GM19463 (cell line): Measurements from ENCODE around the gene ADAT3.

Experiments used
- ATAC-seq: cut with Tn5 transposase; IDR thresholded peaks from one replicate; pipeline ENCODE4 v1.9.1; 2021; ENCODE audit warnings: mild to moderate bottlenecking, moderate library complexity; ENCODE audit not compliant: unreplicated experiment

ADAT3 gene

GRCh38 chr19:1936916-1937610 is 31.9 kb downstream of the ADAT3 start:
- no peak for ATAC-seq

GRCh38 chr19:1938071-1938470 is 32.9 kb downstream of the ADAT3 start:
- ATAC-seq: no peak

- ATAC-seq: no peak
Observed at GRCh38 chr19:1941146-1942077, 36.2 kb downstream of the ADAT3 start, which contains the start of gene CSNK1G2. Gene CSNK1G2 (plus strand): TSS chr19:1941172. CDS start chr19:1969773, 28,601 bp downstream.

DNA sequence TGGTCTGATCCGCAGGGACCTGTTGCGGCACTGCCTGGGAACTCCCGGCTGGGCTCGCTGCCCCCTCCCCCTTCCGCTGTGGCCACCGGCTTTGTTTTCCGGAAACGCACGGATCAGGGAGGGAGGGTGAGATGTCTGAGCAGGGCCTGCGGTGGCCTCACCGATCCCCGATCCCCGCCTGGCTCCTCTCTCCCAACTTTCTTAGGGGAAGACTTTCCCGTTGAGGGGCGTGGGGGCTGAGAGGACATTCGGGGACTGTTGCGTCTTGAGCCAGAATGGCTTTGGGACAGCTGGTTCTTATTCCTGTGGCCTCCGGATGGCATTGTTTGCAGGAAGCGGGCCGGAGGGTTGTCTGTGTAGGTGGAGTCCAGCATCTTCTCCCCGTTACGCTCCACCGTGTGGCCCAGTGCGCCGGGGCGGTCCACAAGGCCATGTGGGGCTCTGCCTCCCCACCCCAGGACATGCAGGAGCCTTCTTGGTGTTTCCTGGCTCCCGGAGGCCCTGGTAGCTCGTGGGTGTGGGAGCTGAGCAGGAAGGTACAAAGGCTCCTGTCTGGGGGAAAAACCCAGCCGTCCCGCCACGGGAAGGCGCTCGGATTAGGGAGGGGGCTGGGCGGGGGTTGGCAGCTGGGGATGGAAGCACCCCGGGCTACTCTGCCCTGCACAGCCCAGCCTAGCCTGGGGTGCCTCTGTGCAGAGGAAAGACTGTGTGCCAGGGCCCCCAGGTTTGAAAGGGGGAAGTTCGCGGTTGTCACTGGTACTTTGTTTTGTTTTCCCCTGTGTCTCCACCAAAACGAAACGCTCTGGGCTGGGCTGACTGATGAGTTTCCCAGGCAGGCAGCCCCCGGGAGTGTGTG is 37.1 kb downstream of the ADAT3 start:
- no peak for ATAC-seq

DNA sequence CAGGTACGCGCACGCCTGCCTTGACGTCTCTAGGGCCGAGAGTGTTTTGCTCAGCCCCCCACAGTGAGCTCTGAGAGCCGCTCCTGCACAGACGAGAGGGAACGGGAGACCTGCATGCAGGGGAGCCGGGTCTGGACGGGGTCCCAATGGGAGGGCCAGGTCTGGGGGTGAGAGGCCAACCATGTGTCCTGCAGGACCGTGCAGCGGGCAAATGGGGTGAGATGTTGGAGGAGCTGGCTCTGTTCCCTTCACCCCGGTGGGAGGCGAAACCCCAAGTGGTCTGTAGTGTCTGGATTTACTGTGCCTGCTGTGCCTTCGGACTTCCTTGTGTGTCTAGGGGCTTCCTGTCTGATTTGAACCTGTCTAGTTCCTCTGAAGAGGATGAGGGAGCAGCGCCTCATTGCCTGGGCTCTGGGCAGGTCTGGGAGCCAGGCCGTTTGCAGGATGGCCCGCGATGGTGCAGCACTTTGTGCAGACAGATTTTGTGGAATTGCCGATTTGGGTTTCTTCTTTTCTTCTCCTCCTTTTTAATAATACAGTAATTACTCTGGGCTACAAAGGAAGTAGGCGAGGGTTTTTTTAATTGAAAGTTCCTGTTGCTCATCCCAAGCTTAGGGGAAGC is 37.8 kb downstream of the ADAT3 start:
- no peak for ATAC-seq

DNA sequence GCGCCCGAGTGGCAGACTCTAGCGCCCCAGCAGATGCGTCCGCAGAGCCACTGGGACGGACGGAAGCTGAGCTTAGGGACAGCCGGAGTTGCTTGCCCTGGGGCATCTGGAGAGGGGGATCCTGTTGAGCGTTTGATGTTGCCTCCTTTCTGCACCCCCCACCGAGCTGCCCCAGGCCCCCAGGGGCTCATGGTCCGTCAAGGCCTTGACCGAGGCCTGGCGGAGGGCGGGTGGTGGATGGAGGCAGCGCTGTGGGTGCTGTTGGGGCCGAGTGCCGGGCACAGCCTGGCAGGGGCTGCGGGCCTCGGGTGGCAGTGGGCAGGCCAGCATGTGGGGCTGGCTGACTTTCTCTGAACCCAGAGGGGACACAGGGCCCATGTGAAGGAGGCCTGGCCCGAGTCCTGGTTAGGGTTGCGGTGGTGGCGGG is 38.5 kb downstream of the ADAT3 start:
- ATAC-seq: no peak

DNA sequence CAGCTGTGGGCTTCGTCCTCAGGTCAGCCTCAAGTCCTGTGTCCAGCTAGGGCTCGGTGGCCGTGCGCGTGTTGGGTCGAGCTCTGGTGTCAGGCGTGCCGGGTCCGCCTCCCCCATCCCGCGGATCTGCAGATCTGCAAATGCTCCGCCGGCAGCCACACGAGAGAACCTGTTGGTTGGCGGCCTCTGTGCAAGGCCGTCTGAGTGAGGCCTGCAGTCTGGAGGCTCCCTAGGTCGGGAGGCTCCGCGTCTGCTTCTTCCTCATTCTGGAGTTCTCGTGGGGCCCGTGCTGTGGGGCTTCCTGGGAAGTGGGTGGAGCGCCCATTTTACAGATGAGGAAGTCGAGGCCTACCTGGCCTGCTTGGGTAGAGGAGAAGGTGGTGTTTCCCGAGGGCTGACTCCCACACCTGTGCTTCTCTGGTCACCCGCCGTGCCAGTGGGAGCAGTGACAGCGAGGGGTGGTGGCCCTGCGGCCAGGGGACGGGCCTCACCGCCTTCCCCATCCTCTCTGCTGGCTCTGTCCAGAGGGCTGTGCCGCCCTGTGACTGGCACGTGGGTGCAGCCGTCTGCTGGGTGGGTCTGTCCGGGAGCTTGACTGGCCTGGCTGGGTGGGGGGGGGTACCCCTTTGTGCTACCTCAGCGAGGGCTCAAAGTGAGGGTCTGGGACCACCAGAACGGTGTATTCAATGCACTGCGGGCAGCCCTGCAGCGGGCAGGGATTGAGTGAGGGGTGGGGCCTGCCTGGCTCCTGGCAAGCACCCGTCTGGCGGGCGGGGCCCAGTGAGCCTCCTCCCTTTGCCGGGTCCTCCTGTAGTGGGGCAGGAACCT is 39.1 kb downstream of the ADAT3 start:
- no peak for ATAC-seq

DNA sequence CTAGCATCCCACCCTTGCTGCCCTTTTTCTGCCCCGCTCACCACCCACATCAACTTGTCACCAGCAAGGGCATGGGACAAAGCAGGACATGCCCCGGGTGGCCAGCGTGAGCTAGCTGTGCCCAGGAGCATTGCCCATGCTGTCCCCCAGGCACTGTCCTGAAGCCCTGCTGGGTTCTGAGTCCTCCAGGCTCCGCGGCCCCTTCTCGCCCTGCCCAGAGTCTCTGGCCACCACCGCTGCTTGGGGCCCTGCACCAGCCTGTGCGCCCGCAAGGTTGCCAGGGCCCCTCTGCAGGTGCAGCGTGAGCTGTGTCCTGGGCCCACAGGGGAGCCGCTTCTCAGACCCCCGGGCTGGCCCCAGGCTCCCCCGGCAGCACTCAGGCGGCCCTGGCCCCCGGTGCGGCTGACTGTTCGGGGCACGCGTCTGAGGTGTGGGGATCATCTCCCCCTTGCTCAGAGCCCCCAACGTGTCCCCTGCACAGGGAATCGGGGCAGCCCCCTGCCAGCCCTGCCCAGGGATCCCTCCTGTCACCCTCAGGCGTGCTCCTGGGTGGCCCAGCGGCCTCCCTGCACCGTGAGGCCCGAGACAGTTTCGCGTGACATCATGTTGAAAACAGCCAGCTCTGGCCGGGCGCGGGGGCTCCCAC is 39.8 kb downstream of the ADAT3 start:
- no peak for ATAC-seq

DNA sequence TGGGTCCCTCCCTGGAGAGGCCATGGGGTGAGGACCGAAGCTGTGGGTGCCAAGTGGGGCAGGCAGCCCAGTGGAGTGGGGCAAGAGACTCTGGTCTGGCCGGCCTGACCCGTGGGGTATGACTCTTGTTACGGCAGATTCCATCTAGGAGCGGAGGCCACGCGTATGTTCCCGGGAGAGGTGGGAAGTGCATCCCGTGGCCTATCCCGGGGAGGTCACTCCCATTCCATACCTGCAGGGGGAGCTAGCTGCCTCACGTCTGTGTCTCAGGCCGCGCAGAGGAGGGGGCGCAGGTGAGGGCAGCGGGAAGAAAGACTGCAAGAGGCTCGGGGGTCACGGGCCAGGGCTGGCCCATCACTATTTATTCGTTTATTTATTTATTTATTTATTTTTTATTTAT is 40.7 kb downstream of the ADAT3 start:
- ATAC-seq: no peak

DNA sequence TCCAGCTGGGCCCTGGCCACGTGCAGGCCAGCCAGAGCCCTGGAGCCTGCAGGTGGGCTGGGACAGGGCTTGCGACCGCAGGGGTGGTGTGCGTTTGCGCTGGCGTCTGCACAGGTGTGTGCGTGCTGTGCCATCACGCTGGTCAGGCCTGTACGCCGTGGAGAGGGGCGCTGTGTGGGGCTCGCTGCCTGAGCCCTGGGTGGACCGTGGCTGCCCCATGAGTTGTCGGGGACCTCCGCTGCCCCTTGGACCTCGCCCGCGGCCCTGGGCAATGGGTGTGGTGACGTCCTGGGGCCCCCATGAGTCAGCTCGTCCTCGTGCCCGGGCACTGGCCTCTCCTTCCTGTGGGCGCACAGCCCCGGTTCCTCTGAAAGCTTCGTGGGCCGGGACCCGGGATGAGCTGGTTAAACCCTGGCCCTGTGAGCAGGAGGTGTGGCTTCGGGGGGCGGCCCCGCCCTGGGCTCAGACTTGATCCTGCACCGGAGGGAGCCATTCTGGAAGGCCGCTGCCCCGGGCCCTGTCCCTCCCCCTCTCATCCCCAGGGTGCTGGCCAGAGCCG is 42.5 kb downstream of the ADAT3 start:
- no peak for ATAC-seq

GRCh38 chr19:1949304-1950101 is 44.3 kb downstream of the ADAT3 start:
- no peak for ATAC-seq

DNA sequence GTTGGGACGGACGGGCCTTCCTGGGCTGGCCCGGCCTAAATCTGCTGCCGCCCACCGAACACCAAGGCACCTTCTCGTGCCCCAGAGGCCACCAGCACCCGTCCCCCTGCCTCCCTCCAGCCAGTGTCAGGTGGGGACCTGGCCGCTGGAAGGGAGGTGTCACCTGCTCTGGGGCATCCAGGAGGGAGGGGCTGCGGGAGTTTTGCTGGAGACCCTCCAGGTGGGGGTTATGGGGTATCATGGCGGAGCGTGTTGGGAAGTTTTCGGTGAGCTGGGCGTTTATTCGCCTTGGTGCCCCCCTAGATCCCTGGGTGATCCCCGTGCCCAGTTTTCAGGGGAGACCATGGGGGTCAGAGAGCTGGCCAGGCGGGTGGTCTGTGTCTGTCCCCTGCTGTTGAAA is 45.4 kb downstream of the ADAT3 start:
- no peak for ATAC-seq

DNA sequence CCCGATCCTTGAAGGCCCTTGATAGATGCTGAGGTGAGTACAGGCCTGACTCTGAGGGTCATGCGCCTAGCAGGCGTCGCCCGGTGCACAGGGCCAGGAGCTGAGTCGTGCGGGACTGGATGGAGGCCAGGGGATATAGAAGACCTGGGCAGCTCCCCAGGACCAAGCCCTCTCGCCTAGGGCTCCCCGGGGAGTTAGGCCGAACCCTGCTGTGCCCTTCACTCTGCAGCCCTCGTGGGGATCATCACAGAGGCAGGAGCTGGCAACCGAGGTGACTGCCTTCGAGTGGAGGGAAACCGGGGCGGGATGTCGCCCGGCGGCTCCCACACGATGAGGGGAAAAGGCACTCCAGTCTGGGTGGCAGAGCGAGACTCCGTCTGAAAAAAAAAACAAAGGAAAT is 47.4 kb downstream of the ADAT3 start:
- no peak for ATAC-seq

GRCh38 chr19:1953037-1953436 is 47.8 kb downstream of the ADAT3 start:
- ATAC-seq: no peak

- no peak for ATAC-seq
Observed at GRCh38 chr19:1953441-1954094, 48.4 kb downstream of the ADAT3 start.

GRCh38 chr19:1954532-1954933 is 49.3 kb downstream of the ADAT3 start:
- no peak for ATAC-seq
